T-cell (primary cell): ENCODE measurements around the gene SOD1. TPM values are rescaled to one million over a fixed set of nuclear protein-coding genes. Genes with fewer than 3 reads are reported as not detected.

Experiments used
- ATAC-seq, 4 experiments: fragments of 200-7000 bp in 3 of 4; fragments of 150-1000 bp in 1 of 4; cut with Tn5 transposase; replicated peaks in 1 of 4; 1 replicate in 3 of 4; 2 replicates in 1 of 4; pipeline ENCODE4 v1.10.0; 2021; ENCODE audit warnings: moderate library complexity in 3 of 4, mild to moderate bottlenecking in 2 of 4, moderate number of reproducible peaks in 1 of 4
- CTCF ChIA-PET, 2 donors: fragments of 300-600 bp; sonication (Branson Sonifier 250); formaldehyde crosslinking; loops; one replicate each; lab custom pipeline; 2022; ENCODE audit warnings: antibody characterized with exemption in 2 of 2; lab: Charles Lee
- POLR2A ChIA-PET, 2 donors: fragments of 300-600 bp; sonication (Branson Sonifier 250); formaldehyde crosslinking; loops; one replicate each; lab custom pipeline; 2022; ENCODE audit warnings: antibody characterized with exemption in 2 of 2; lab: Charles Lee
- DNase-seq, 35 experiments: peaks; one replicate each; pipeline versions ENCODE4 v3.0.0 to v3.0.0-alpha.2; 2013 to 2023
- H3K27ac ChIP-seq: one replicate; pipeline ENCODE4 v1.5.1; 2013; ENCODE audit warnings: low read length
- H3K27me3 ChIP-seq, 2 experiments: replicated peaks in 1 of 2; 1 replicate in 1 of 2; 2 replicates in 1 of 2; pipeline versions ENCODE4 v1.6.1 to v1.7.0; 2013; ENCODE audit warnings: low read length in 1 of 2, mixed read lengths in 1 of 2; ENCODE audit not compliant: control insufficient read depth in 2 of 2, insufficient read depth in 2 of 2; ENCODE audit errors: extremely low read depth in 1 of 2
- H3K36me3 ChIP-seq, 2 donors: 1 replicate in 1 of 2; 2 replicates in 1 of 2; pipeline versions ENCODE4 v1.6.1 to v1.7.0; 2013; ENCODE audit warnings: low read length in 1 of 2; ENCODE audit not compliant: control insufficient read depth in 2 of 2, insufficient read depth in 1 of 2; ENCODE audit errors: extremely low read depth in 1 of 2
- H3K4me1 ChIP-seq, 2 experiments: 1 replicate in 1 of 2; 2 replicates in 1 of 2; pipeline versions ENCODE4 v1.6.1 to v1.7.0; 2013; ENCODE audit warnings: low read length in 2 of 2, mixed read lengths in 1 of 2; ENCODE audit not compliant: insufficient read depth in 2 of 2, control insufficient read depth in 1 of 2; ENCODE audit errors: extremely low read depth in 1 of 2
- H3K4me3 ChIP-seq, 2 donors: 1 replicate in 1 of 2; 2 replicates in 1 of 2; pipeline versions ENCODE4 v1.5.1 to v1.7.0; 2013; ENCODE audit warnings: mild to moderate bottlenecking in 2 of 2, low read length in 1 of 2, moderate library complexity in 1 of 2; ENCODE audit not compliant: control insufficient read depth in 1 of 2; ENCODE audit errors: extremely low read depth in 1 of 2
- H3K9me3 ChIP-seq: 2 replicates; pipeline ENCODE4 v1.7.0; 2013
- H3K27ac Mint-ChIP-seq, 2 donors: one replicate each; pipeline ENCODE4 v1.8.0; 2020 to 2021; ENCODE audit warnings: mild to moderate bottlenecking in 2 of 2, mixed read lengths in 2 of 2
- H3K27me3 Mint-ChIP-seq, 2 donors: one replicate each; pipeline ENCODE4 v1.8.0; 2021 to 2022; ENCODE audit warnings: mixed read lengths in 2 of 2
- H3K36me3 Mint-ChIP-seq: one replicate; pipeline ENCODE4 v1.8.0; 2021; ENCODE audit warnings: mixed read lengths
- H3K4me1 Mint-ChIP-seq, 3 donors: one replicate each; pipeline ENCODE4 v1.8.0; 2020 to 2022; ENCODE audit warnings: mixed read lengths in 3 of 3, mild to moderate bottlenecking in 1 of 3
- H3K4me3 Mint-ChIP-seq, 3 donors: one replicate each; pipeline ENCODE4 v1.8.0; 2020 to 2022; ENCODE audit warnings: mild to moderate bottlenecking in 3 of 3, mixed read lengths in 3 of 3, moderate library complexity in 3 of 3
- H3K9me3 Mint-ChIP-seq, 3 donors: one replicate each; pipeline ENCODE4 v1.8.0; 2020 to 2022; ENCODE audit warnings: mixed read lengths in 3 of 3
- WGBS: methylation state at CpG from one replicate; pipeline ENCODE4 v1.1.5; 2013; ENCODE audit warnings: missing lambda C conversion rate; ENCODE audit not compliant: insufficient coverage; 5-methylcytosine and 5-hydroxymethylcytosine counted together
- total RNA-seq, 35 experiments: library from RNA in 6 of 35; stranded (reverse) in 6 of 35; fragments of 120-200 nt in 1 of 35; gene quantifications; one replicate each; pipeline versions ENCODE4 v1.2.1 to v1.2.4 and lab custom pipeline; 2013 to 2026

The SOD1 gene
- total RNA-seq, 5 donors from 2014 or later (not counting 1 experiment from before 2014, with no cell fraction given): 143 to 167 (median 152) TPM

- H3K27ac ChIP-seq: no peak overlapping the region
- H3K4me1 Mint-ChIP-seq: peaks cover 0 to 2% (median 0%) of the 10 kb centered on the region in 3 donors
- CTCF ChIA-PET: interaction anchor here in 1 of 2 donors (0.7 kb wide), 1 partner anchor 1652 kb away, joined by 3 read pairs; no protein-coding TSS in a partner anchor
- H3K27me3 ChIP-seq: no peaks in the 10 kb centered on the region
- H3K9me3 ChIP-seq: no peaks in the 10 kb centered on the region
- H3K27ac Mint-ChIP-seq: no peak overlapping the region
- no peaks in the 10 kb centered on the region for H3K4me1 ChIP-seq
- no peaks in the 10 kb centered on the region for H3K27me3 Mint-ChIP-seq
- POLR2A ChIA-PET: interaction anchor here in 1 of 2 donors (0.6 kb wide), 2 partner anchors 11 to 65 kb away, joined by 3 to 4 read pairs; no protein-coding TSS in a partner anchor
- no peak overlapping the region for H3K4me3 Mint-ChIP-seq
- ATAC-seq: no peak
- 100% methylated on average over 1 of the region's 5 CpGs for WGBS
- H3K9me3 Mint-ChIP-seq: no peaks in the 10 kb centered on the region
- no peak overlapping the region for H3K4me3 ChIP-seq
- DNase-seq: no peak
- peaks cover 63% of the 10 kb centered on the region for H3K36me3 Mint-ChIP-seq
- peaks cover 18 to 85% of the 10 kb centered on the region in 2 donors for H3K36me3 ChIP-seq
Measured at GRCh38 chr21:31688603-31689368, 29.3 kb downstream of the SOD1 start.

GRCh38 chr21:31693222-31693621 is 33.7 kb downstream of the SOD1 start:
- Mint-ChIP-seq H3K36me3 (peaks cover 57% of the 10 kb centered on the region), H3K4me3 (no peak overlapping the region), H3K4me1 (peaks cover 0 to 4% (median 0%) of the 10 kb centered on the region in 3 donors), H3K9me3 (no peaks in the 10 kb centered on the region), H3K27ac (no peak overlapping the region), H3K27me3 (no peaks in the 10 kb centered on the region)
- H3K27ac ChIP-seq: no peak overlapping the region
- CTCF ChIA-PET: no interaction called here
- POLR2A ChIA-PET: interaction anchor here in 1 of 2 donors (0.5 kb wide), 1 partner anchor 309 kb away, joined by 4 read pairs; no protein-coding TSS in a partner anchor
- H3K27me3 ChIP-seq: no peaks in the 10 kb centered on the region
- H3K36me3 ChIP-seq: peaks cover 12 to 80% of the 10 kb centered on the region in 2 donors
- no peaks in the 10 kb centered on the region for H3K9me3 ChIP-seq
- ATAC-seq (no peak), DNase-seq (no peak)
- H3K4me1 ChIP-seq: no peaks in the 10 kb centered on the region
- H3K4me3 ChIP-seq: no peak overlapping the region
- no CpG with 5 or more reads among the region's 16 CpGs for WGBS

GRCh38 chr21:31696424-31696823 is 36.9 kb downstream of the SOD1 start:
- Mint-ChIP-seq H3K36me3 (peaks cover 55% of the 10 kb centered on the region), H3K4me3 (no peak overlapping the region), H3K27me3 (no peaks in the 10 kb centered on the region), H3K27ac (peak overlapping the region; percentile 15 to 41), H3K9me3 (no peaks in the 10 kb centered on the region), H3K4me1 (peaks cover 0 to 11% (median 5%) of the 10 kb centered on the region in 3 donors)
- Histone ChIP-seq H3K4me3 (no peak overlapping the region), H3K27me3 (no peaks in the 10 kb centered on the region), H3K4me1 (no peaks in the 10 kb centered on the region), H3K9me3 (no peaks in the 10 kb centered on the region), H3K36me3 (peaks cover 12 to 73% of the 10 kb centered on the region in 2 donors), H3K27ac (no peak overlapping the region)
- ATAC-seq (no peak), DNase-seq (no peak)
- no CpG with 5 or more reads among the region's 6 CpGs for WGBS
- POLR2A ChIA-PET: no interaction called here
- CTCF ChIA-PET: no interaction called here

- ATAC-seq (no peak), DNase-seq (no peak)
- Histone ChIP-seq H3K36me3 (peaks cover 0 to 71% of the 10 kb centered on the region in 2 donors), H3K27me3 (no peaks in the 10 kb centered on the region), H3K4me3 (no peak overlapping the region), H3K9me3 (no peaks in the 10 kb centered on the region), H3K27ac (no peak overlapping the region), H3K4me1 (no peaks in the 10 kb centered on the region)
- peaks cover 54% of the 10 kb centered on the region for H3K36me3 Mint-ChIP-seq
- peaks cover 2 to 11% (median 5%) of the 10 kb centered on the region in 3 donors for H3K4me1 Mint-ChIP-seq
- H3K27ac Mint-ChIP-seq: no peak overlapping the region
- ChIA-PET POLR2A (interaction anchor here in 1 of 2 donors (0.6 kb wide), 1 partner anchor 101 kb away, joined by 3 read pairs; no protein-coding TSS in a partner anchor), CTCF (no interaction called here)
- no peak overlapping the region for H3K4me3 Mint-ChIP-seq
- H3K9me3 Mint-ChIP-seq: no peaks in the 10 kb centered on the region
- no peaks in the 10 kb centered on the region for H3K27me3 Mint-ChIP-seq
Measured at GRCh38 chr21:31698461-31698860, 39.0 kb downstream of the SOD1 start.

- DNase-seq (no peak), ATAC-seq (no peak)
- peaks cover 0 to 61% of the 10 kb centered on the region in 2 donors for H3K36me3 ChIP-seq
- no peaks in the 10 kb centered on the region for H3K9me3 ChIP-seq
- ChIA-PET POLR2A (no interaction called here), CTCF (no interaction called here)
- no peak overlapping the region for H3K4me3 ChIP-seq
- no CpG with 5 or more reads among the region's 3 CpGs for WGBS
- no peaks in the 10 kb centered on the region for H3K4me1 ChIP-seq
- Mint-ChIP-seq H3K4me1 (peaks cover 5 to 17% (median 9%) of the 10 kb centered on the region in 3 donors), H3K4me3 (no peak overlapping the region), H3K9me3 (no peaks in the 10 kb centered on the region), H3K27me3 (no peaks in the 10 kb centered on the region), H3K27ac (no peak overlapping the region), H3K36me3 (peaks cover 52% of the 10 kb centered on the region)
- no peaks in the 10 kb centered on the region for H3K27me3 ChIP-seq
- no peak overlapping the region for H3K27ac ChIP-seq
Measured at GRCh38 chr21:31700040-31700439, 40.5 kb downstream of the SOD1 start.

- no peak for DNase-seq
- H3K4me3 Mint-ChIP-seq: no peak overlapping the region
- ATAC-seq: no peak
- H3K4me1 Mint-ChIP-seq: peaks cover 43 to 59% (median 56%) of the 10 kb centered on the region in 3 donors
- H3K36me3 Mint-ChIP-seq: peaks cover 24% of the 10 kb centered on the region
- no CpG with 5 or more reads among the region's 3 CpGs for WGBS
- POLR2A ChIA-PET: no interaction called here
- no peak overlapping the region for H3K27ac ChIP-seq
- H3K4me1 ChIP-seq: peaks cover 0 to 3% of the 10 kb centered on the region in 2 experiments
- H3K27me3 ChIP-seq: no peaks in the 10 kb centered on the region
- CTCF ChIA-PET: no interaction called here
- peak overlapping the region; percentile 41 to 51 for H3K27ac Mint-ChIP-seq
- peaks cover 0 to 13% of the 10 kb centered on the region in 2 donors for H3K36me3 ChIP-seq
- no peaks in the 10 kb centered on the region for H3K9me3 Mint-ChIP-seq
- no peaks in the 10 kb centered on the region for H3K9me3 ChIP-seq
- H3K27me3 Mint-ChIP-seq: no peaks in the 10 kb centered on the region
- no peak overlapping the region for H3K4me3 ChIP-seq
Measured at GRCh38 chr21:31706562-31706961, 47.1 kb downstream of the SOD1 start.
